Loucy (cell line): ENCODE data around the gene SELENON.

Experiments
- EZH2phosphoT487 ChIP-seq: fragments of 200-600 bp; IDR thresholded peaks from 2 replicates; pipeline ENCODE4 v1.6.1; 2018; ENCODE audit warnings: antibody characterized with exemption, mild to moderate bottlenecking, moderate library complexity, borderline replicate concordance
- TF ChIP-seq, protein P1 (sequence below): fragments of 200-600 bp; sonication (generic); conservative IDR thresholded peaks from 2 replicates; pipeline ENCODE4 v1.5.1; 2014; ENCODE audit warnings: mild to moderate bottlenecking, antibody characterized with exemption, low read length

DNA sequence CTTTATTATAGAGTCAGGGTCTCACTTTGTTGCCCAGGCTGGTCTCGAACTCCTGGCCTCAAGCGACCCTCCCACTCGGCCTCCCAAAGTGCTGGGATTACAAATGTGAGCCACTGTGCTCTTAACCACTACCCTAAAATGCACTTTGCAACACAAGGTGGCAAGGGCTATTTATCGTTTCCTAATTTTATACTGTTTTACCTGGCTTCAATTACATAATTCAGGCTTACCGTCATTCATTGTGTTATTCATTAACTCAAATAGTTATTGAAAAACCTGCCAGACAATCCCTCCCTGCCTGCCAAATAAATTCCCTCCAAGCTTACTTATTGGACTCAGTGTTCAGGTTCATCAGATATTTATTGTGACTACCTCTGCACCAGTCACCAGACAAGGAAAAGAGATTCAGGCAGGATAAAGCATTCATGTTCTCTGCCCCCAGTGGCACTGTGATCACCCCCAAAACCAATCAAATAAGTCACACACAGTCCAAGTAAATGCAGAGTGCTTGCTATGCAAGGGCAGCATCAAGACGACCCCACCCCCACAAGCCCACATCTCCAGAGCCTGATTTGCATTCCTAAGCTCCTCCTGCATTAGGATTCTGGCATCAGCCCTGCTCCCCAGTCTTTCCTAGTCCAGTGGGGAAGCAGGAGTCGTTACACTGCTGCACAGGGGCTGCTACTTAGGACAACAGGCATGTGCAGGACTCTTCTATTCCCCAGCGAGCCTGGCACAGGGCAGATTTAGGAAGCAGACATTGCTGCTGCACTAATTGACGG is 67.4 kb downstream of the SELENON start:
- TF ChIP-seq, protein P1, sequence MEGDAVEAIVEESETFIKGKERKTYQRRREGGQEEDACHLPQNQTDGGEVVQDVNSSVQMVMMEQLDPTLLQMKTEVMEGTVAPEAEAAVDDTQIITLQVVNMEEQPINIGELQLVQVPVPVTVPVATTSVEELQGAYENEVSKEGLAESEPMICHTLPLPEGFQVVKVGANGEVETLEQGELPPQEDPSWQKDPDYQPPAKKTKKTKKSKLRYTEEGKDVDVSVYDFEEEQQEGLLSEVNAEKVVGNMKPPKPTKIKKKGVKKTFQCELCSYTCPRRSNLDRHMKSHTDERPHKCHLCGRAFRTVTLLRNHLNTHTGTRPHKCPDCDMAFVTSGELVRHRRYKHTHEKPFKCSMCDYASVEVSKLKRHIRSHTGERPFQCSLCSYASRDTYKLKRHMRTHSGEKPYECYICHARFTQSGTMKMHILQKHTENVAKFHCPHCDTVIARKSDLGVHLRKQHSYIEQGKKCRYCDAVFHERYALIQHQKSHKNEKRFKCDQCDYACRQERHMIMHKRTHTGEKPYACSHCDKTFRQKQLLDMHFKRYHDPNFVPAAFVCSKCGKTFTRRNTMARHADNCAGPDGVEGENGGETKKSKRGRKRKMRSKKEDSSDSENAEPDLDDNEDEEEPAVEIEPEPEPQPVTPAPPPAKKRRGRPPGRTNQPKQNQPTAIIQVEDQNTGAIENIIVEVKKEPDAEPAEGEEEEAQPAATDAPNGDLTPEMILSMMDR, result no peak
- no peak for TF ChIP-seq EZH2phosphoT487
